Hematopoietic multipotent progenitor cell treated with erythropoietin and hydrocortisone succinate and interleukin-3 and kit ligand, for 4 days (in vitro differentiated cells): Measurements from ENCODE around the gene POLR2J2.
"Not testable (repeated sequence)": the region's sequence is repeated elsewhere in the genome, so short reads cannot be mapped to it uniquely, and the experiment has no call there.

ENCODE experiments used
- DNase-seq: peaks from one replicate; pipeline ENCODE4 v3.0.0-alpha.2; 2015

POLR2J2 gene

DNA sequence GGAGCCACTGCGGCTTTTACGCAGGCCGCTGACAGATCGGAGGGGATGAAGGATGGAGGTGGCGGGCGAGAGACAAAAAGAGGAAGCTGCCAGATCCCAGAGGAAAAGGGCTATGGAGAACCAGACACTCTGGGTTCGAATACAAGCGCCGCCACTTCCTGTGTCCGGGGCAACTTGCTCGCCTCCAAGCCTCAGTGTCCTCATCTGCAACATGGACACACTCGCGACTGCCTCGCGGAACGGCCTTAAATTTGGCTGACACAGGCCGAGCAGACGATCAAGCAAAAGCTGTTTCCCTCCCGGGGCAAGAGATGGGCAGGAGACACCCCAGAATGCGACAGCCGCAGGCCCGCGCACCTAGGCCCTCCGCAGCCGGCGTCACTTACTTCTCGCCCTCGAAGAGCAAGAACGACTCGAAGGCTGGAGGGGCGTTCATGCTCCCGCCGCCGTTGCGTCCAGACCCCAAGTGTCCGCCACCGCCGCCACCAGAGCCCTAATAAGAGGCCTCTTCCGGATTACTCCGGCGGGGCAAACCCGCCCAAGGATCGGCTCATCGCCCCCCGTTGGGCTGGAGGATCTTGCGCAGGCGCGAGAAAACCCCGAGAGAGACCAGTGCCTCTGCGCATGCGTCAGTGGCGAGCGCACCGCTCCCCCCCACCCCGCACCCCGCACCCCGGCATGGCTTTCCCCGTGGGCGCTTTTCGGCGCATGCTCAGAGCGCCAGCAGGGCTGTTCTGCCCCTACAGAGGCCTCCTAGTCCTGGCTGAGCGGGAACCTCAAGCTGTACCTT is at the start of gene POLR2J2:
Gene POLR2J2, minus strand, starts transcription at position 498 of the 790 bp plus-strand sequence. Its CDS starts 62 bp downstream, at position 436.
- not testable (repeated sequence) for DNase-seq

DNA sequence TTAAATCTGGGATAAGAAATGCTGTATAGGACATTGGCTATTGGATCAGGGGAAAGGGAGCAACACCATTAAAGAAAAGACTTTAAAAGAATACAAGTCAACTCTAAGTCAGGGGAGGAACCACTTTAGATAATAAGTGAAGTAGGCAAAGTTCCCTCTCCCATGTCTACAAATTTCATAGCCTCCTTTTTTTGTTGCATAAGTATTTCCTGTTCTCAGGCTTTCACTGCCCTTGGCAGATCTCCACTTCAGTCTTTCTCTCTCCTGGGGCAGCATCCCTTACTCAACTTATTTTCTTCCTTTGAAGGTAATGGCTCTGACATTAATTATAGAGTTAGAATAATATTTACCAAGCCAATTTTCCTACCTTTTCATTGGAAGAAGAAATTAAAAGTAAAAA is 47.0 kb upstream of the POLR2J2 start:
- DNase-seq: not testable (repeated sequence)

GRCh38 chr7:102715718-102716117 is 44.3 kb upstream of the POLR2J2 start:
- not testable (repeated sequence) for DNase-seq

- not testable (repeated sequence) for DNase-seq
Observed at GRCh38 chr7:102714774-102715522, 43.5 kb upstream of the POLR2J2 start.

GRCh38 chr7:102713691-102714080 is 42.2 kb upstream of the POLR2J2 start:
- not testable (repeated sequence) for DNase-seq

DNA sequence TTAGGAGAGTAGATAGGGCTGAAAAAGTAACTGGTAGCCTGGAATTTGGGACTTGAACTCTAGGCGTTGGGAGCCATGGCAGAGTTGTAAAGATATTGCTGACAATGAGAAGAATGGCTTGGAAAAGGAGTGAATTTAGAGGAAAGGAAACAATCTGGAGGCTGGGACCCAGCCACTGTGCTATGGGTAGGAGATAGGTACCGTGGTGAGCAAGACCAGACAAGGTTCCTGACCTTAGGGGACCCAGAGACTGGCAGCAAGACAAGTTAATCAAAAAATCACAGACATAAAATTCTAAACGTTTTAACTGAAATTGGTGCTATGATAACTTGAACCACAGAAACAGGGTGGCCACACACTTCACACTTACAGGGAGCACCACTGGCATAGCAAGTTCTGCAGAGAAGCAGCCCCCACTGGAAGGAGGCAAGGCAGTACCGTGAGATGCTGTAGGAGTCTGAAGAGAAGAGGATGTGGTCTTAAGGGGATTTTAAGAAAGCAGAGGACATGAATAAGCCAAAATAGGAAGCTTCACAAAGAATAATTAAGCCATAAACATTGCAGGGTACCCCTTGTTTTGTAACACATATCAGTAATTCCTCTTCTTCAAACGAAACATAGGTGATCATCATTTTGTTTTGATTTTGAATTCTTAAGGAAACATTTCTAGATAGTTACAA is 41.7 kb upstream of the POLR2J2 start:
- DNase-seq: peak; percentile 22

GRCh38 chr7:102698962-102699750 is 27.7 kb upstream of the POLR2J2 start:
- peak; percentile 13 for DNase-seq

DNA sequence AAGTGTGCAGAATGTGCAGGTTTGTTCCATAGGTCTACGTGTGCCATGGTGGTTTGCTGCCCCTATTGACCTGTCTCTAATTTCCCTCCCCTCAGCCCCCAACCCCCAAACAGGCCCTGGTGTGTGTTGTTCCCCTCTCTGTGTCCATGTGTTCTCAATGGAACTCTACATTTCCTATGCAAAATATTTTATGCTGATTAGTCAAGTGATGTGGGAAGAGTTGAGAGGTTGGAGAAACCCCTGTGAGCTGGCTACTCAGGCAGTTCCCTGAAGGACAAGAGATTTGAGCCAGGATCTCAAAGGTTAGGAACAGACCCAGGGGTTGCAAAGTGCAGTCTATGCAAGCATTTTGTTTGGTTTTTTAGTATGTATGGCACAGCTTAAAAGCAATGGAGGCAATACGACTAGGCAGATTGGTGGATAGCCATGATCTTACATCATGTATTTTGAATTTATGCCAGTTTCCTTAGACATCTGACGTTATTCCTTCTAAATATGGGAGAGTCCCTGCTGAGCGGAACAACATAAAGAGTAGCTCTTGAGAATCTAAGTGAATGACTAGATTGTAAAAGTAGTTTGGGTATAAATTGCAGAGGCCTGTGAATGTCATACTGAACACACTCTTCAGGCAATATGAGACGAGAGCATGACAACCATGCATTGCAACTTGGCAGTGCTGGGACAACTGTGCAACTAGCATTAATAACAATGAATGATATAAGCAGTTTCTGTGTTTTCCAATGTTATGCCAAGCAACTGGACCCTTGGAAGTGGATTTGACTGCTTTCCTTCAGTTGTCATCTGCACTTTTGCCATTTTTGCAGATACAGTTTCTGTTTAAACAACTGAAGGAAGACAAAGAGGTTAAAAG is 26.4 kb upstream of the POLR2J2 start:
- DNase-seq: not testable (repeated sequence)

GRCh38 chr7:102696009-102696408 is 24.5 kb upstream of the POLR2J2 start:
- not testable (repeated sequence) for DNase-seq

- DNase-seq: not testable (repeated sequence)
Observed at GRCh38 chr7:102695033-102695552, 23.6 kb upstream of the POLR2J2 start.

DNA sequence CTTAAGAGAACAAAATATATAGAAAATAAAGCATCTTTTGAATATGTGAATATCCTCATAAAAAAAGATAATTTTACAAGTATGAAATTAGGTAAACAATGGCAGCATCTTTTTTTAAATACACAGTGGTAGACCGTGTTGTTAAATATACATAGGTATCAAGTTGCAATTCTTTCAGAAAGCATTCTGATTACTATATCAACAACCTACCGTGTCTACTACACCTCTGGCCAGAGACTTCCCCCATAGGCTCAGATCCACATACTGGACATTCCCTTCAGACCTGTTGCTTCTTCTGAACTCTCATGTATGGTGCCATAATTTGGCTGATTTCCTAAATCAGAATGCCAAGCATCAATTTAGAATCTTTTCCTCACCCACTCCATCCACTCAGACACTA is 22.5 kb upstream of the POLR2J2 start:
- DNase-seq: not testable (repeated sequence)

- not testable (repeated sequence) for DNase-seq
Observed at GRCh38 chr7:102690602-102691001, 19.1 kb upstream of the POLR2J2 start.

- DNase-seq: not testable (repeated sequence)
Observed at GRCh38 chr7:102689436-102690282, 18.2 kb upstream of the POLR2J2 start.

- not testable (repeated sequence) for DNase-seq
Observed at GRCh38 chr7:102688299-102689036, 17.0 kb upstream of the POLR2J2 start.

GRCh38 chr7:102682560-102682959 is 11.1 kb upstream of the POLR2J2 start:
- not testable (repeated sequence) for DNase-seq

DNA sequence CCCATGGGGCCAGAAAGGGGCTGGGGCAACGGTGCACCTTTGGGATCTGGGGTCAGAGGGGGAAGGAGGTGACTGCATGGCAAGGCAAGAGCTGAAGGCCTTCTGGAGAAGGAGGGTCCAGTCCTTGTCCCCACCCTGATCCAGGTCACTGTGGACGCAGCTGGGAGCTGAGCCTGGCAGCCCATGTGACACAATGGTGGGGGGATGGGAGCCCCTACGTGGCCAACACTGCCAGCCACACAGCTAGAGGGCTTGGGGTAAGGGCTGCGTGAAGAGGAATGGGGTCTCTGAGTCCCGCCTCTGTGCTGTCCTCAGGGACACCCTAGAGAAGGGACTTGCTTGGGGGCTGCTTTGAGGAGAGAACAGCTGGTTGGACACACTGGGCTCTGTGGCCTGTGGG is 9.3 kb upstream of the POLR2J2 start:
- not testable (repeated sequence) for DNase-seq

- DNase-seq: not testable (repeated sequence)
Observed at GRCh38 chr7:102675545-102675944, 4.1 kb upstream of the POLR2J2 start.

DNA sequence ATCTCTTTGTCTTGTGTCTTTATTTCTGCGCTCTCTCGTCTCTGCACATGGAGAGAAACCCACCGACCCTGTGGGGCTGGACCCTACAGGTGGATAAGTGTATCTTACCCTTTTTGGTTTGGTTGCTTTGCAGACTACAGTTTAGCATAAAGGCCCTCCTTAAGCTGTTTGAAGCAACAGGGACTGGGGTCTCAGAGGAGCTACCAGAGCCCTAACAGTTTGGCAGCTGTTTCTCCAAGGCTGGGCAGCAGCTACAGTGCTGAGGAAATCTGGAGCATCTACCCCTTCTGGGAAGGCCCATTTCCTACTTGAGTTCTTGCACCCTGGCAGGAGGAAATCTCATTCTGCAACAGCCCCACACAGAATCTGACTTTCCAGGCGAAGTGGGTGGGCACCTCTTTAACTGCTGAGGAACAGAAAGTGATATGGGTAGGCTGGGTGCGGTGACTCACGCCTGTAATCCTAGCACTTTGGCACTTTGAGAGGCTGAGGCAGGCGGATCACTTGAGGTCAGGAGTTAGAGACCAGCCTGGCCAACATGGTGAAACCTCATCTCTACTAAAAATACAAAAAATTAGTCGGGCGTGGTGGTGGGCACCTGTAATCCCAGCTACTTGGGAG is 2.1 kb upstream of the POLR2J2 start:
- DNase-seq: not testable (repeated sequence)

DNA sequence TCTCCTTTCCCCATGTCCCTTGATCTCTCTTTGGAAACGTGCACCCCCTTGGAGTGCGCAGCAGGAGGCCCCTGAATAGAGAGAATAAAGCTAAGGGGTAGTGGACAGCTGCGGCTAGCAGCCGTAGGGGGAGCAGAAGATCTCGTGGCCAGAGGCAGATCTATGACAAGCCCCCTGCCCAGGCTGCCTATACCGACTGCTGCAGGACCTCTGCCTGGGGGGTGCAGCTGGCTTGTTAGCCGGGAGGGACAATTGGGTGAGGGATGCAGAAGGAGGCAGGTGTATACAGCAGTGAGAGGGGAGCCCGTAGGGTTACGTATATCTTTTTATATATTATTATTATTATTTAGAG is 469 bp upstream of the POLR2J2 start:
- not testable (repeated sequence) for DNase-seq
